ENCODE measurements around the gene TIGD7. TPM values are rescaled to one million over a fixed set of nuclear protein-coding genes. Genes with fewer than 3 reads are reported as not detected.

The TIGD7 gene
- total and polyA plus RNA-seq, 3 experiments from 2014 or later = 4.9 to 5.2 (median 5.1) TPM

- ChIA-PET POLR2A (no interaction called here), CTCF (interaction anchor here (1.0 kb wide), 1 partner anchor 18 kb away, joined by 3 read pairs; no protein-coding TSS in a partner anchor)
- H3K4me1 Mint-ChIP-seq = no peaks in the 10 kb centered on the region
Measured at GRCh38 chr16:3249451-3249850, 55.8 kb downstream of the TIGD7 start.

GRCh38 chr16:3249020-3249419, 56.2 kb downstream of the TIGD7 start:
- no peak for DNase-seq
- H3K27me3 ChIP-seq (ENCODE audit: insufficient read depth, low read length, poor library complexity, severe bottlenecking) = no peaks in the 10 kb centered on the region
- no peak overlapping the region for H3K4me3 ChIP-seq (ENCODE audit: low read length)
- Mint-ChIP-seq H3K9me3 (no peaks in the 10 kb centered on the region), H3K27ac (no peak overlapping the region), H3K27me3 (peaks cover 18 to 25% of the 10 kb centered on the region in 2 donors), H3K4me1 (no peaks in the 10 kb centered on the region), H3K4me3 (no peak overlapping the region), H3K36me3 (peaks cover 0 to 4% (median 0%) of the 10 kb centered on the region in 3 donors)
- ChIA-PET POLR2A (no interaction called here), CTCF (no interaction called here)
- no peaks in the 10 kb centered on the region for H3K4me1 ChIP-seq (ENCODE audit: insufficient read depth, low read length)
- H3K9me3 ChIP-seq (ENCODE audit: low read length) = no peaks in the 10 kb centered on the region
- no peaks in the 10 kb centered on the region for H3K36me3 ChIP-seq (ENCODE audit: insufficient read depth, low read length)
- H3K27ac ChIP-seq (ENCODE audit: low read depth, low read length) = no peak overlapping the region

More at GRCh38 chr16:3249451-3249850, 55.8 kb downstream of the TIGD7 start:
- Histone ChIP-seq H3K36me3 (ENCODE audit: insufficient read depth, low read length) (no peaks in the 10 kb centered on the region), H3K9me3 (ENCODE audit: low read length) (no peaks in the 10 kb centered on the region), H3K27ac (ENCODE audit: low read depth, low read length) (no peak overlapping the region), H3K4me3 (ENCODE audit: low read length) (no peak overlapping the region), H3K27me3 (ENCODE audit: insufficient read depth, low read length, poor library complexity, severe bottlenecking) (no peaks in the 10 kb centered on the region), H3K4me1 (ENCODE audit: insufficient read depth, low read length) (no peaks in the 10 kb centered on the region)
- Mint-ChIP-seq H3K4me3 (no peak overlapping the region), H3K36me3 (peaks cover 0 to 4% (median 0%) of the 10 kb centered on the region in 3 donors), H3K9me3 (no peaks in the 10 kb centered on the region), H3K27me3 (peaks cover 16 to 21% of the 10 kb centered on the region in 2 donors), H3K27ac (no peak overlapping the region)
- no peak for DNase-seq

Other genes with a start within 250 kb of the TIGD7 start
- 100 to 1,000 TPM; 975 to 992 TPM for gene IL32, start 239.8 kb downstream of the TIGD7 start, total RNA-seq
- gene IL32, start 239.8 kb downstream of the TIGD7 start, polyA plus RNA-seq = 3,843 TPM
- gene ZSCAN10, start 206.1 kb downstream of the TIGD7 start, total RNA-seq = under 1 TPM in 1 of 2 experiments, not detected in 1; 0.15 TPM
- not detected for gene ZSCAN10, start 206.1 kb downstream of the TIGD7 start, polyA plus RNA-seq
- gene ZNF205, start 192.8 kb downstream of the TIGD7 start, total RNA-seq = under 1 TPM in 1 of 2 experiments, not detected in 1; 0.11 TPM
- gene ZNF205, start 192.8 kb downstream of the TIGD7 start, polyA plus RNA-seq = not detected
- gene ZNF213, start 170.4 kb downstream of the TIGD7 start, total RNA-seq = 10 to 100 TPM; 10.4 to 10.5 TPM
- gene ZNF213, start 170.4 kb downstream of the TIGD7 start, polyA plus RNA-seq = 3.8 TPM
- gene OR1F1, start 117.2 kb downstream of the TIGD7 start, total RNA-seq = not detected
- not detected for gene OR1F1, start 117.2 kb downstream of the TIGD7 start, polyA plus RNA-seq
- gene ZNF200, start 70.3 kb downstream of the TIGD7 start, total RNA-seq = 10 to 100 TPM; 13.0 to 14.6 TPM
- 11.2 TPM for gene ZNF200, start 70.3 kb downstream of the TIGD7 start, polyA plus RNA-seq
- under 1 TPM in 1 of 2 experiments, not detected in 1; 0.18 TPM for gene MEFV, start 48.8 kb downstream of the TIGD7 start, total RNA-seq
- gene MEFV, start 48.8 kb downstream of the TIGD7 start, polyA plus RNA-seq = not detected
- gene ZNF263, start 21.9 kb downstream of the TIGD7 start, total RNA-seq = 10 to 100 TPM; 29.2 to 35.1 TPM
- gene ZNF263, start 21.9 kb downstream of the TIGD7 start, polyA plus RNA-seq = 47.7 TPM
- 10 to 100 TPM; 37.9 to 42.0 TPM for gene ZNF75A, start 67 bp upstream of the TIGD7 start, total RNA-seq
- gene ZNF75A, start 67 bp upstream of the TIGD7 start, polyA plus RNA-seq = 22.7 TPM
- gene OR2C1, start 50.5 kb upstream of the TIGD7 start, total RNA-seq = not detected
- gene OR2C1, start 50.5 kb upstream of the TIGD7 start, polyA plus RNA-seq = 0.15 TPM
- 10 to 100 TPM; 13.5 to 15.6 TPM for gene ZSCAN32, start 95.6 kb upstream of the TIGD7 start, total RNA-seq
- gene ZSCAN32, start 95.6 kb upstream of the TIGD7 start, polyA plus RNA-seq = 17.3 TPM
- 10 to 100 TPM; 11.4 to 12.3 TPM for gene ZNF174, start 95.8 kb upstream of the TIGD7 start, total RNA-seq
- gene ZNF174, start 95.8 kb upstream of the TIGD7 start, polyA plus RNA-seq = 18.8 TPM
- 1 to 10 TPM; 2.4 TPM for gene ZNF597, start 138.1 kb upstream of the TIGD7 start, total RNA-seq
- gene ZNF597, start 138.1 kb upstream of the TIGD7 start, polyA plus RNA-seq = 1.3 TPM
- gene NAA60, start 138.2 kb upstream of the TIGD7 start, total RNA-seq = 10 to 100 TPM; 33.1 to 33.9 TPM
- 65.5 TPM for gene NAA60, start 138.2 kb upstream of the TIGD7 start, polyA plus RNA-seq
- not detected for gene C16orf90, start 190.1 kb upstream of the TIGD7 start, total RNA-seq
- gene C16orf90, start 190.1 kb upstream of the TIGD7 start, polyA plus RNA-seq = not detected
- 10 to 100 TPM; 15.1 to 17.8 TPM for gene CLUAP1, start 195.6 kb upstream of the TIGD7 start, total RNA-seq
- gene CLUAP1, start 195.6 kb upstream of the TIGD7 start, polyA plus RNA-seq = 23.3 TPM

Data from CD8-positive, alpha-beta memory T cell (primary cell).